Spleen (tissue), 11 donors: ENCODE data around the gene HOXA10. TPM values are rescaled to one million over a fixed set of nuclear protein-coding genes. Genes with fewer than 3 reads are reported as not detected.
A peak's percentile ranks its signal among the peaks of the same experiment; 100 is the strongest.

ENCODE experiments used
- DNase-seq: peaks from one replicate; pipeline ENCODE4 v3.0.0-alpha.2; 2020
- H3K27ac ChIP-seq, 8 donors: fragments of 200-600 bp; sonication (generic) in 7 of 8; 1 replicate in 4 of 8; 2 replicates in 4 of 8; pipeline versions ENCODE4 v1.5.0 to v1.8.0; 2016 to 2021; ENCODE audit warnings: inconsistent platforms in 4 of 8, mild to moderate bottlenecking in 4 of 8, moderate library complexity in 1 of 8
- H3K27me3 ChIP-seq, 7 donors: fragments of 200-600 bp; sonication (generic) in 6 of 7; replicated peaks in 1 of 7; 1 replicate in 4 of 7; 2 replicates in 3 of 7; pipeline versions ENCODE4 v1.5.0 to v1.8.0; 2016 to 2021; ENCODE audit warnings: inconsistent platforms in 3 of 7, mild to moderate bottlenecking in 1 of 7
- H3K36me3 ChIP-seq, 6 donors: fragments of 200-600 bp; sonication (generic) in 5 of 6; 1 replicate in 4 of 6; 2 replicates in 2 of 6; pipeline versions ENCODE4 v1.5.0 to v1.8.0; 2016 to 2021; ENCODE audit warnings: inconsistent platforms in 2 of 6
- H3K4me1 ChIP-seq, 6 donors: fragments of 200-600 bp; sonication (generic) in 5 of 6; 1 replicate in 3 of 6; 2 replicates in 3 of 6; pipeline versions ENCODE4 v1.5.0 to v1.8.0; 2016 to 2021; ENCODE audit warnings: inconsistent platforms in 3 of 6
- H3K4me3 ChIP-seq, 8 donors: fragments of 200-600 bp; sonication (generic) in 7 of 8; 1 replicate in 4 of 8; 2 replicates in 4 of 8; pipeline versions ENCODE4 v1.5.0 to v1.8.0; 2016 to 2021; ENCODE audit warnings: inconsistent platforms in 4 of 8, mild to moderate bottlenecking in 4 of 8, moderate library complexity in 2 of 8
- H3K9me3 ChIP-seq, 8 donors: fragments of 200-600 bp; sonication (generic) in 7 of 8; 1 replicate in 4 of 8; 2 replicates in 4 of 8; pipeline versions ENCODE4 v1.5.0 to v1.8.0; 2016 to 2021; ENCODE audit warnings: inconsistent platforms in 4 of 8
- POLR2A ChIP-seq, 3 donors: fragments of 450-650 bp; IDR thresholded peaks; one replicate each; pipeline ENCODE4 v1.5.1; 2017; ENCODE audit warnings: antibody characterized with exemption in 3 of 3, mild to moderate bottlenecking in 1 of 3
- POLR2AphosphoS5 ChIP-seq, 3 donors: sonication (generic); formaldehyde crosslinking; IDR thresholded peaks; one replicate each; pipeline ENCODE4 v1.5.1; 2017; ENCODE audit warnings: antibody characterized with exemption in 3 of 3
- WGBS, 5 donors: extraction: QIAGEN DNeasy Blood & Tissue Kit in 3 of 5; methylation state at CpG; one replicate each; pipeline versions ENCODE4 v1.1.5 to v1.1.7; 2013 to 2018; 5-methylcytosine and 5-hydroxymethylcytosine counted together
- intact Hi-C: fragments of 100-400 bp; cut with DNase I; formaldehyde crosslinking; loops from one replicate; pipeline ENCODE4 v1.15.0; 2023; ENCODE audit warnings: low total_unique reads
- polyA plus RNA-seq, 3 donors: library from polyadenylated mRNA; stranded (reverse); fragments of 200-250 nt; gene quantifications; one replicate each; pipeline ENCODE4 v1.2.1, GENCODE V29; 2013
- total RNA-seq, 7 donors: library from RNA; depleted of rRNA in 3 of 7; stranded (reverse); fragments of >200 nt in 3 of 7; fragmentation: NEBNext Ultra II Directional in 4 of 7; extraction: Animal tissue kit (Norgen Biotek cat#: 25700) in 4 of 7; gene quantifications; one replicate each; pipeline versions ENCODE4 v1.1.0 to v1.2.1, GENCODE V29; 2016 to 2021
- TF ChIP-seq, protein P1 (sequence below), 11 experiments: fragments of 200-600 bp in 7 of 11; fragments of 450-650 bp in 4 of 11; sonication (generic) in 4 of 11; IDR thresholded peaks in 8 of 11; conservative IDR thresholded peaks in 3 of 11; 1 replicate in 7 of 11; 2 replicates in 4 of 11; pipeline versions ENCODE4 v1.4.0 to v1.8.0; 2016 to 2021; ENCODE audit warnings: antibody characterized with exemption in 11 of 11, inconsistent platforms in 4 of 11, mild to moderate bottlenecking in 1 of 11
- donor health status: healthy with polysubstance abuse.
- donor health status: DM: no; HTN: no; CAD: no; lungs with moderate emphysema.
- donor health status: DM: no; HTN: no; CAD: no.
- donor health status: Bipolar disorder and iron deficiency.
- donor health status: healthy.
- donor health status: DM: no; HTN: no; CAD: no.
- donor health status: DM: yes; HTN: yes; CAD: no.

HOXA10 gene
- total and polyA plus RNA-seq, 10 donors = 0.05 to 0.72 (median 0.20) TPM; not detected in 4

DNA sequence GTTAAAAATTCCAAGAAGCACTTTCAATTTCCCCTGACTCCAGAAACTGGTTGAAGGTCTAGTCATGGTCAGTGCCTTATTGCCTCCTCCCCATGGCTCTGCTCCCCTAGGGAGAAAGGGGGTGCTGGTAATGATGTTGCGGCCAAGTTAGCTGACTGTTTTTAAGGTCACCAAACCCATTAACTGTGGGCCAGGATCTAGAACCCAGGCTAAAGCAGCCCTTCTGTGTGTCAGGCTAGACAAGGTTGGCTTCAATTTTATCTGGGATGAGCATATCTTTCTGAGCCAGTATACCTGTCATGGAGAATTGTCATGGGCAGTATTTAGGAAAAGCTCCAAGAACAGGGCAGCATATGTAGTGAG, 36.9 kb upstream of the HOXA10 start:
- H3K4me3 ChIP-seq = peak overlapping the region in 1 of 8 donors; percentile 27
- H3K27ac ChIP-seq = no peak overlapping the region
- no peak for DNase-seq
- 76 to 93% (median 91%) methylated on average over 1 of the region's 1 CpG for WGBS, 5 donors
- no peaks in the 10 kb centered on the region for H3K36me3 ChIP-seq
- TF ChIP-seq, protein P1, sequence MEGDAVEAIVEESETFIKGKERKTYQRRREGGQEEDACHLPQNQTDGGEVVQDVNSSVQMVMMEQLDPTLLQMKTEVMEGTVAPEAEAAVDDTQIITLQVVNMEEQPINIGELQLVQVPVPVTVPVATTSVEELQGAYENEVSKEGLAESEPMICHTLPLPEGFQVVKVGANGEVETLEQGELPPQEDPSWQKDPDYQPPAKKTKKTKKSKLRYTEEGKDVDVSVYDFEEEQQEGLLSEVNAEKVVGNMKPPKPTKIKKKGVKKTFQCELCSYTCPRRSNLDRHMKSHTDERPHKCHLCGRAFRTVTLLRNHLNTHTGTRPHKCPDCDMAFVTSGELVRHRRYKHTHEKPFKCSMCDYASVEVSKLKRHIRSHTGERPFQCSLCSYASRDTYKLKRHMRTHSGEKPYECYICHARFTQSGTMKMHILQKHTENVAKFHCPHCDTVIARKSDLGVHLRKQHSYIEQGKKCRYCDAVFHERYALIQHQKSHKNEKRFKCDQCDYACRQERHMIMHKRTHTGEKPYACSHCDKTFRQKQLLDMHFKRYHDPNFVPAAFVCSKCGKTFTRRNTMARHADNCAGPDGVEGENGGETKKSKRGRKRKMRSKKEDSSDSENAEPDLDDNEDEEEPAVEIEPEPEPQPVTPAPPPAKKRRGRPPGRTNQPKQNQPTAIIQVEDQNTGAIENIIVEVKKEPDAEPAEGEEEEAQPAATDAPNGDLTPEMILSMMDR (IDR thresholded peaks at IDR 0.05 in 8 of 11, conservative IDR thresholded peaks at IDR 0.05 in 3 of 11) = no peak
- no peak for TF ChIP-seq POLR2AphosphoS5 (IDR thresholded peaks at IDR 0.05)
- no peak for TF ChIP-seq POLR2A (IDR thresholded peaks at IDR 0.05)
- peaks cover 5 to 29% (median 21%) of the 10 kb centered on the region in 6 donors for H3K4me1 ChIP-seq
- intact Hi-C loops = no loop called here
- peaks cover 13 to 100% (median 83%) of the 10 kb centered on the region in 7 donors for H3K27me3 ChIP-seq
- H3K9me3 ChIP-seq = no peaks in the 10 kb centered on the region

DNA sequence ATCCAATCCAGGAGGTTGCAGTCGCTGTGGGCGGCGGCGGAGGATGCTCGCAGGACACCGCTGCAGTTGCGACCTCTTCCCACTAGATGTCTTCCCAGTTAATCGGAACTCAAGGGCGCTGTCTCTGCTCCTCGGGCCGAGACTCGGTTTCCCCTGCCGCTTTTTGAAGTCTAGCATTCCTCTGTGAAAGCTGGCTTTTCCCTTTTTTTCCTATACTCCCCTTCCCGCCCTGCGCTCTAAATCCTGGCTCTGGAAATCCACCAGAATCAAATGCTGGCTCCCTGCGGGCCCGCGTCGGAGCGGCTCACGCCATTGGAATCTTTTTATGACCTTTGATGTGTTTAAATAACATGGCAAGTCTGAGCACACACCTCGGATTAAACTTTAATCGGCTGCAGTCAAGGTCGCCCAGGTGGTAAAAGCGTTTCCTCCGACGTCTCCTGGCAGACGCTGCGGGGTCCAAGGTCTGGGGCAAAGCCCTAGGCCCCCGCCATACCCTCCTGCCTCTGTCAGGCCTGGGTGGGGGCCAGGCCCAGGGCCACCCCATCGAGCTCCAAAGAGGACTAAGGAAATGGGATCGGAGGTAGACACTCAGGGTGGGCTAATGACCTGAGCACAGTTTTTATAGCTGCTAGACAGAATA, 36.4 kb upstream of the HOXA10 start:
- no peak for TF ChIP-seq POLR2AphosphoS5 (IDR thresholded peaks at IDR 0.05)
- TF ChIP-seq, protein P1 (IDR thresholded peaks at IDR 0.05 in 8 of 11, conservative IDR thresholded peaks at IDR 0.05 in 3 of 11) = peak; percentile 30 to 84 (median 66)
- TF ChIP-seq POLR2A (IDR thresholded peaks at IDR 0.05) = no peak
- H3K36me3 ChIP-seq = no peaks in the 10 kb centered on the region
- peaks cover 13 to 100% (median 88%) of the 10 kb centered on the region in 7 donors for H3K27me3 ChIP-seq
- H3K9me3 ChIP-seq = no peaks in the 10 kb centered on the region
- peak overlapping the region in 5 of 8 donors; percentile 19 to 56 (median 27) for H3K4me3 ChIP-seq
- H3K27ac ChIP-seq = no peak overlapping the region
- DNase-seq = peak; percentile 82
- intact Hi-C loops = no loop called here
- H3K4me1 ChIP-seq = peaks cover 5 to 34% (median 25%) of the 10 kb centered on the region in 6 donors
- 5 to 17% (median 9%) methylated on average over 30 to 32 of the region's 32 CpGs for WGBS, 5 donors

DNA sequence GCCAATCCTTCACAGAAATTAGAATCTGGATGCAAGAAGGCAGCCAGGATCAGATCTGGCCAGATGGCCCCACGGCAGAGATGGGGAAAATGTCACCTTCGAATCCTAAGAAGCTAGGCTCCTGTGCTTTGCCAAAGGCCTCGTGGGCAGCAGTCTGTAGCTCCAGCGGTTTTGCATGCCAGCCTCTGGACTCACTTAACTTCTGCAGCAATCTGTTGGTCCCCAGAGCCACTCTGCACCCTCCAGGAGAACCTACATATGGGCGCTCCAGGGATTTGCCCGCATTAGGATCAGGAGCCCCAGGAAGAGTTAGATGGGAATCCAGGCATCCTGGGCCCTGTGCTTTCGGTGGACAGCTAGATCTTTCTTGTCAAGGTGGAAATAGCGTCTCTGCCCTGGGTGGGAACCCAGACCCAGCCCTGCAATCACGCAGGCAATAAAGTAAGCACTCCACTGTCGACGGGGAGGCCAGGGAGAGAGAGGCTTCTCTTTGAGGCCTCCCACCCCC, 35.9 kb upstream of the HOXA10 start:
- peaks cover 9 to 39% (median 30%) of the 10 kb centered on the region in 6 donors for H3K4me1 ChIP-seq
- H3K9me3 ChIP-seq = no peaks in the 10 kb centered on the region
- peak overlapping the region in 3 of 8 donors; percentile 19 to 56 (median 29) for H3K4me3 ChIP-seq
- H3K27me3 ChIP-seq = peaks cover 13 to 100% (median 94%) of the 10 kb centered on the region in 7 donors
- no peak for DNase-seq
- TF ChIP-seq POLR2A (IDR thresholded peaks at IDR 0.05) (no peak), POLR2AphosphoS5 (IDR thresholded peaks at IDR 0.05) (no peak)
- TF ChIP-seq, protein P1 (IDR thresholded peaks at IDR 0.05 in 8 of 11, conservative IDR thresholded peaks at IDR 0.05 in 3 of 11) = no peak
- no peaks in the 10 kb centered on the region for H3K36me3 ChIP-seq
- intact Hi-C loops = loop anchor here (5.0 kb wide), 1 partner anchor 367 kb away; no protein-coding TSS in a partner anchor
- H3K27ac ChIP-seq = no peak overlapping the region
- WGBS, 5 donors = 34 to 38% (median 37%) methylated on average over 10 to 11 of the region's 11 CpGs

DNA sequence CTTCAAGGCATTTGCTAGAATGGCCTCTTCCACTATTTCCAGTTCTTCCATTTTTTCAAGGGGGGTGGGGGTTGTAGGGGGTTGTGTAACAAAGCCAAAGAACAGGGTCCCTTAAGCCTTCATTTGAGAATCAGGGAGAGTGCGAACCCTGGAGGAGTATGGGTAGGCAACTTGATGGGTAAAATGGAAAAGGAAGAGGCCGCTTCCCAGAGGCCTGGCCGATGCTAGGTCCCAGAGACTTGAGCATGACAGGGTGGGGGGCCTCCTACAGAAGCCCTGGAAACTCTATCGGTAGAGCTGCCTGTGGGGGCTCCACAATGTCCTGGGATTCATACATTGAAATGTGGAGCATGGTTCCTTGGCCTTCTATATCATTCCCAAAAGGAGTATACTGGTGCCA, 34.9 kb upstream of the HOXA10 start:
- H3K36me3 ChIP-seq = no peaks in the 10 kb centered on the region
- TF ChIP-seq, protein P1 (IDR thresholded peaks at IDR 0.05 in 8 of 11, conservative IDR thresholded peaks at IDR 0.05 in 3 of 11) = peak in 1 of 11 experiments; percentile 8
- TF ChIP-seq POLR2AphosphoS5 (IDR thresholded peaks at IDR 0.05) = no peak
- no peak for DNase-seq
- H3K9me3 ChIP-seq = no peaks in the 10 kb centered on the region
- H3K27ac ChIP-seq = no peak overlapping the region
- H3K4me3 ChIP-seq = no peak overlapping the region
- 70 to 84% (median 78%) methylated on average over 4 of the region's 4 CpGs for WGBS, 5 donors
- intact Hi-C loops = loop anchor here (5.0 kb wide), 1 partner anchor 368 kb away; no protein-coding TSS in a partner anchor
- peaks cover 10 to 49% (median 34%) of the 10 kb centered on the region in 6 donors for H3K4me1 ChIP-seq
- peaks cover 9 to 100% (median 96%) of the 10 kb centered on the region in 7 donors for H3K27me3 ChIP-seq
